GM12875 (cell line): ENCODE results near the gene PIP5K1B.

ENCODE experiments used
- H3K4me3 ChIP-seq: one replicate; pipeline ENCODE4 v1.5.1; 2011; ENCODE audit warnings: low read depth, low read length, control low read depth
- CTCF ChIP-seq: IDR thresholded peaks from 2 replicates; pipeline ENCODE4 v1.5.1; 2011; ENCODE audit warnings: low read depth, mild to moderate bottlenecking, control low read depth, inconsistent platforms, low read length, moderate library complexity, borderline replicate concordance; ENCODE audit not compliant: insufficient read depth

PIP5K1B gene

DNA sequence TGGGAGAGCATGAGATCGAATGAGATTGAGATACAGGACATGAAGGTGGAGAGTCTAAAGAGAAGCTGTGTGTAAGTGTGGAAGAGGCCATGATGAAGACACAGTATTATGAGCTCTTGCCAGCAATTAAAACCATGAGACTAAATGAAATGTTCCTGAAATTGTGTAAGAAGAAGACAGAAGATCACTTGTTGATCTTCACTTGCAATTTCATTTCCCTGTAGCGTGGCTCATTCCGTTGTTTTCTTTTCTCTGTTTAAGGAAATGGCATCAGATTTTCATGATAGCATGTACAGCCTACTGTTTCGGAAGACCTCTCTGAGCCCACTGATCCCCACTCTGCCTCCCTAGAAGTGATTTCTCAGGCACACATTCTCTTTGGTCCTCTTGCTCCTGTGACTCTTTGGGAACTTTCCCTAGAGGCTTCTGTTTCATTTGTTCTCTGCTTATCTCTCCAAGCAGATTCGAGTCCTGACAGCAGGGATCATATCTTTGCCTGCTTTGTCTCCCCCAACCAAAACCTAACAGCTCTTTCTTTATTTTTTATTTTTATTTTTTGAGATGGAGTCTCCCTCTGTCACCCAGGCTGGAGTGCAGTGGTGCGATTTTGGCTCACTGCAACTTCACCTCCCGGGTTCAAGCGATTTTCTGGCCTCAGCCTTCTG, 16.8 kb downstream of the PIP5K1B start:
- no peak for TF ChIP-seq CTCF
- H3K4me3 ChIP-seq = no peak overlapping the region

GRCh38 chr9:68725070-68725469, 20.0 kb downstream of the PIP5K1B start:
- no peak overlapping the region for H3K4me3 ChIP-seq
- no peak for TF ChIP-seq CTCF

DNA sequence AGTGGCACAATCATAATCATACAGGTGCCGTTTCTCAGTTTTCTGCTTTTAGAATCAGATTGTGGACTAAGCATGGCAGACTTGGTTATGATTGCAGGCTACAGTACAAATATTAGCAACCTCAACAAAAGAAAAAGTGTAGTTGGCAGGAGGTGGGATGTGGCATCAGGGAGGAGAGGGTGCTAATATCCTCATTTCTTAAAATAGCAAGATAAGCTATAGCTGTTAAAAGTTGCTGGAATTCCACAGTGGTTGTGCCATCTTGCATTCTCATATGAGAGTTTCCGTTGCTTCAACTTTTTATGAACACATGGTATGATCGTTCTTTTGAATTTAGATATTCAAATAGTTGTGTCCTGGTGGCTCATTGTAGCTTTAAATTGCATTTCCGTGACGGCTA, 21.4 kb downstream of the PIP5K1B start:
- TF ChIP-seq CTCF = no peak
- H3K4me3 ChIP-seq = no peak overlapping the region

- no peak for TF ChIP-seq CTCF
- H3K4me3 ChIP-seq = no peak overlapping the region
These were observed 22.6 kb downstream of the PIP5K1B start for GRCh38 chr9:68727636-68728035.

GRCh38 chr9:68728731-68729130, 23.7 kb downstream of the PIP5K1B start:
- no peak overlapping the region for H3K4me3 ChIP-seq
- no peak for TF ChIP-seq CTCF

DNA sequence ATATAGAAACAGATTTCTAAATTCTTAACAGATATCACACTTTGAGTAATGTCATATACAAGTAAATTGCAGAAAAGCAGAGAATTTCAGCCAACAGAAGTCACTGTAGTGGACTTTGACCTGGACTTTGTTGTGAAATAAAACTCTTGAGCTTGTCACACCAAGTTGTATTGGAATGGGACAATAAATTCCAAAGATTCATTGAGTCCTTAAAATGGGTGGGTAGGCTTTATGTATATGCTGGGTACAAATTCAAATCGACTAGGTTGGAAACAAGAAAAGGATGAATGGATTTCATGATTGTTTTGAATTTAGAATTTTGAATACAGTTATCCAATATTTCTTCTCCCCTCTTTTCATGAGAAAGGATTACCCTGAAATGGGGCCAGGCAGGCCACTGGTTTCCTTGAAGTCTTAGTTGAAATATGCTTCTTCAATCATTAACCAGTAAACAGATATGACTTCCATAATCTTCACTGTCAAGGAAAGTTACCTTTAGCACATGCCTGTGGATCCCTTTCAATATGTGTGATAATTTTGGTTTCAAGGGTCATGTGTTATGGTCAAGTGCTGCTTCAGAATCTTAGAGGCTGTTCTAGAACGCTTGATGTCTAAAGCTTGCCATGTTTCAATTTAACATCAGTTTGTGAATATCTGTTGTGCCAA, 25.7 kb downstream of the PIP5K1B start:
- no peak overlapping the region for H3K4me3 ChIP-seq
- TF ChIP-seq CTCF = no peak

GRCh38 chr9:68731857-68732256, 26.8 kb downstream of the PIP5K1B start:
- no peak for TF ChIP-seq CTCF
- H3K4me3 ChIP-seq = no peak overlapping the region
